ENCODE measurements around the gene OTULIN.

OTULIN gene

DNA sequence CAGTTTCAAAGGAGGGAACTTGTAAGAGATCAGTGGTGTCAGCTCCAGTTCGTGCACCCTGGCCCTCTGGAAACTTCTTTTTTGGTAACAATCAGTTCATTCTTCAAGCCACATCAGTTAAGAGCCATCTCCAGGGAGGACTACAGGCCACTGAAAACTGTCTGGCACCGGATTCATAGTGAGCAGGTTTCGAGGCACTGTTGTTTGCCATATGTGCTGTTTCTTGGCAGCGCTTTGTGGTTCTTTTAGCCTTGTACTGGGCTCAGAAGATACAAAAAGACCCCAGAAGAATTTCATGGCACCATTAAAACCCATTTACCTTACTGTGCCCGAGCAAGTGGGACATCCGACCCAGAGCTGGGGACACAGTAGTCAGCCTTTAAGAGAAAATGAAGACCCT, 68.5 kb downstream of the OTULIN start:
- no peak for DNase-seq (ENCODE audit: low read depth)
- H3K4me3 ChIP-seq (ENCODE audit: low read depth, low read length) = no peak overlapping the region

DNA sequence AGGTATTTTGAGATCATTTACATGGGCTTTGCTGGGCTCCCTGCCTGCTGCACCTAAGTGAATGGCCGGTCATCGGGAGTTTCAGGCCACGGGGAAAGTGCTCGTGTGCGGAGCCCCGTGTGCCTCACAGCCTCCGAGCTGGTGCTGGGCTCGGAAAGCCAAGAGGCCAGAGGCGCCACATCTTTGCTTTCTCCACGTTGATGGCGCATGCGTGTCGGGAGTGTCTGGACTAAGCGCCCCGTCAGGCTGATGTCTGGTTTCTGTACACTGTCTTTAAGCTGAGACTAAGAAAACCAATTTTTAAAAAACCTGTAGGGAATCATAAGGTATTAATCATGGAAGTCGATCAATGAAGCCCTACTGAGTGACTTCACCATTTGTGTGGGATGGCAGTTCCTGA, 69.1 kb downstream of the OTULIN start:
- no peak for DNase-seq (ENCODE audit: low read depth)
- H3K4me3 ChIP-seq (ENCODE audit: low read depth, low read length) = no peak overlapping the region

DNA sequence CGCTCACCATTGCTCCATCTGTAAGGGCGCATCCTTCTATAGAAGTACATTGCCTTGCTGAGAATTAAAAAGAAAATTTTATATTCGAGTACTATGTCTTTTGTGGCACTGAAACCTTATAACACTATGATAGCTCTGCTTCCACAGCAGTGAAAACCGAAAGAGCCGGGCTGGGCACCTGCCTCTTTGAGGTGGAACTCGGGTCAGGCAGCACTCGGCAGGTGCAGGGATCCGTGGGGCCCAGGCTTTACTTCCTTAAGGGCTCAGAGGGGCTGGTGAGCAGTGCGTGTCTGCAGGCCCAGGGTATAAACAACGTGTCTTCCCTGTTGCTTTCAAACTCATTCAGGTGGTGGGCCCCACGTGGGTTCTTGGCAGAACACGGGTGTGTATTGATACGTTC, 69.9 kb downstream of the OTULIN start:
- DNase-seq (ENCODE audit: low read depth) = no peak
- no peak overlapping the region for H3K4me3 ChIP-seq (ENCODE audit: low read depth, low read length)

DNA sequence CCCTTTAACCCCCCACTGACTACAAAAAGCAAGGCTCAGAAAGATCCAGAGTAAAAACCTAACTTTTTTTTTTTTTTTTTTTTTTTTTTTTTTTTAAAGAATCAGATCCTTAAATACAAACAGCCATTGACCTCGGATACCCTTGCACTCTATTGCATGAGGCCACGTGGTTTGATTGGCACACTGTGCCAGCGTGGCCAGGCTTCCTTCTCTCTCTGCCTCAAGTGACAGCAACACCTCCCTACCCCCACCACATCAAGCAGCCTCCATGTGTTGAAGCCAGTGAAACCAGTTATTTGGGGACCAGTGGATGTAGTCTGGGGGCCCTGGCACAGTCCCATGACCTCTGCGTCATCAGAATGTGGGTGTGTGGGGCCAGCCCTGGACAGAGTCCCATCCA, 71.4 kb downstream of the OTULIN start:
- no peak for DNase-seq (ENCODE audit: low read depth)
- H3K4me3 ChIP-seq (ENCODE audit: low read depth, low read length) = no peak overlapping the region

DNA sequence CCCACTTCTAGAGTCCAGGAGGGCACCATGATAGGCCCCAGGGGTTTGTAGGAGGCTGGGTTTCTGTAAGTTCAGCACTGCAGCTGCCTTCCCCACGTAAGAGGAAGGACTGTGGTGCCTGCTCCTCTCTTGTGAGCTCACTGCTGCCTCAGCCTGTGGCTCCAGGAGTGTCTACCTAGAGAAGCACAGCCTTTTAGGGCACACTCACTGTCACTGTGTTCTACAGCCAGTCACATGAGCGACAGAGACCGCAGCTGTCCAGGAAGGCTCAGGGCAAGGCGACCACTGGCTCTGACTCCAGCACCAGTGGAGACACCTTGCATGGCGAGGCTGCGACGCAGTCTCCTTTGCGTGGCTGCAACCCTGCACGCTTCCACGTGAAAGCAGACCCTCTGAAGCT, 72.8 kb downstream of the OTULIN start:
- H3K4me3 ChIP-seq (ENCODE audit: low read depth, low read length) = no peak overlapping the region
- no peak for DNase-seq (ENCODE audit: low read depth)

DNA sequence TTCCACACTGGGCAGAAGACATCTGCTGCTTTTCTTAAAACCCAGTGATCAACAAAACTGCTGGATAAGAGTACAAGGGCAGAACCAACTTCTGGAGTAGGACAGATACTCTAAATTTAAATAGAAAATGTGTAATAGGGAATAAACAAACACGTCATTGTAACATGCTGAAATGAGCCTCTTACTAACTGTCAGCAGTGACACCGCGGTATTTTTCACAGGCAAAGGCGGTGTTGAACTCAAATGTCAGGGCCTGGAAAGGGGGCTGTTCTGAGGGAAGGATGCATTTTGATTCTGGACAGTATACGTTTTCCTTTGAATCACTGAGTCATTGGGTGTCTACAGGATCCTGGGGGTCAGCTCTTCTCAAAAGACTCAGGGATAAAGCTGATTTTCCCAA, 73.5 kb downstream of the OTULIN start:
- no peak overlapping the region for H3K4me3 ChIP-seq (ENCODE audit: low read depth, low read length)
- no peak for DNase-seq (ENCODE audit: low read depth)

DNA sequence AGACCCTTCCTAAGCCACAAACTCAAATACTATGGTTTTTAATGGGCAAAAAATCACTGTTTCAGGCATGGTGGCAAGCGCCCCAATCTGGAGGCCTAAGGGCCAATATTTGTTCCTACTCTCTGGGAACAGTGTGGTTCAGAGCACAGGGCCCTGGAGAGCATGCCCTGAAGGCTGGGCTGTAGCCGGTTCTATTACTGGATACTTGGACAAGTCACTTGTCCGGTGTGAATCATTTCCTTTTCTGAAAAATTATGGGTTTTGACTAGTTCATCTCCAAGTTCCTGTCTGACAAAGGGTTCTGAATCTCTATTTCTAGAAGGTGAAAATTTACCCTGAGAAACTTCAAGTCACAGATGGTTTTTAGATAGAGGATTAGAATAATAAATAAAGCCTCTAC, 75.0 kb downstream of the OTULIN start:
- no peak for DNase-seq (ENCODE audit: low read depth)

DNA sequence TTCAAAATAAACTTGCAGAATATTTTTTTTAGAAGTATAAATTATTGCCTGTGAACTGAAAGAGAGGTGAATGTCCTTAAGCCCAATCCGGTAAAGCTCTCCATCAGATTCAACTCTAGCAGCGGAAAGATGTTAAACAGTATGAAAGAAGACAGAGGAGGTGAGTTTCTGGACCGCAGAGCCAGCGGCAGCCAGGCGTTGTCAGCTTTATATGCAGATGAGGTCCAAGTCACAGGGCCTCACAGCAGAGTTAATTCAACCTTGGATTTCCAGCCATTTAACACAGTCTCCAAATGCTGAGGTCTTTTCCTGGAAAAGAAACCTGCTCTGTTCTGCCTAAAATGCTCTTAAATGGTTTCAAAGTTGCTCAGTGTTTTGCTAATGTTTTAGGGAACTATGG, 75.5 kb downstream of the OTULIN start:
- no peak overlapping the region for H3K4me3 ChIP-seq (ENCODE audit: low read depth, low read length)
- no peak for DNase-seq (ENCODE audit: low read depth)

More for the DNA sequence above, 75.0 kb downstream of the OTULIN start:
- H3K4me3 ChIP-seq (ENCODE audit: low read depth, low read length) = no peak overlapping the region

DNA sequence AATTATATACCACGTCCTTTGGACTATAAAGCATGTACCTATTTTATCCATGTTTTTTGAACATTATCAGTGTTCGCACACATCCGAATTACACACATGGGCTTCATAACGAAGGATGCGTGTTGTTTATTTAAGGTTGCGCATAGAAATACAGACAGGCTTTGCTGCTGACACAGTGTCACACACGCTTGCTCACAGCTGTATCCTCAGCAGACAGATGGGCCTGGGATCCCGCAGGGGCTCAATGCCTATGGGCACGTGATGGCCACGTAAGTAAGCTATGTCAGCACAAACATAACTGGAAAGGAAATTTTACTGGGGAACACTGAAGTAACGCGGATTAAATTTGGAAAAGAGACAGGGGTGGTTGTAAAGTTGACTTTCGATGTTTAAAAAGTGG, 76.6 kb downstream of the OTULIN start:
- no peak for DNase-seq (ENCODE audit: low read depth)
- no peak overlapping the region for H3K4me3 ChIP-seq (ENCODE audit: low read depth, low read length)

DNA sequence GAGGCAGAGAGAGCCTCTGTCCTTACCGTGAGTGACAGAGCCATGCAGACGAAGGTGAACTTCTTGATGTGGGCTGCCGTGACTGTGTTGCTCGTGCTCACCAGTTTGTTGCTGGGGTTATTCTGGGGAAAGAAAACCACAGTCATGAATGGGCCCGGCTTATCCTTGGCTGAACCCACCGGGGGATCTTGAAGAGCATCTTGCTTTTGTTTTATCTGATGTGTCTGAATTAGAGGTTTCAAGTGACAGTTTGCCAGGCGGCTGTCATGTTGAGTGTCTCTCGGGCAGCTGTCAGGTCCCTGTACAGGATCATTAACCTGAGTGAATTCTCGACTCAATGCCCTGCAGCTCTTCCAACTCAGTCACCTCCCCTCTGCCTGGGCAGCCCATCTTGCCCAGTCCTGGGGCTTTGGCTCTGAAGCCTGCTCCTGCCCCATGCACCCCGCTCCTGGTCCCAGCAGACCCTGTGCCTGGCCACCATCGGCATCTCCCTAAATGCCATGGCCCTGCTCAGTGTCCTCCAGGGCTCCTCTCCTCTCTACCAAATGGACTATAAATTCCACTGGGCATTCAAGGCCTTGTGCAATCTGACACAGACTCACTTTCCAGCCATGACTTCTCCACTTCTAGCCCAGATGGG, 77.4 kb downstream of the OTULIN start:
- H3K4me3 ChIP-seq (ENCODE audit: low read depth, low read length) = no peak overlapping the region
- DNase-seq (ENCODE audit: low read depth) = no peak

DNA sequence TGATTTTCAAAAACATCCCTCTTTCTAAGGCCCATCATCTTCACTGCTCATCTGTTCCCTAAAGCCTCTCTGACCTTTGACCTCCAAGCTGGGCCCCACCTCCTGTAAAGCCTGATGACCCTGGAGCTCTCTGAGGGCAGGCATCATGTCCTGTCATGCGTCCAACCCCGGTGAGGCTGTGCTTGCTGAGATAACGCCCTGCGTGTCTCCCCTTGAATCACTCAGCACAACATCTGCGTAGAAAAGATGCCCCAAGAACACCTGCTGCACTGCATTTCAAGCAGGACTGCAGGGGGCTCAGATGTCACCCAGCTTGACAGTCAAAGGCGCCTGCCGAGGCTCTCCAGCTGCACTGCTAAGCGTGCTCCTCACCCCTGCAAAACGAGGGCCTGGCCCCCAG, 78.0 kb downstream of the OTULIN start:
- DNase-seq (ENCODE audit: low read depth) = no peak
- H3K4me3 ChIP-seq (ENCODE audit: low read depth, low read length) = no peak overlapping the region

DNA sequence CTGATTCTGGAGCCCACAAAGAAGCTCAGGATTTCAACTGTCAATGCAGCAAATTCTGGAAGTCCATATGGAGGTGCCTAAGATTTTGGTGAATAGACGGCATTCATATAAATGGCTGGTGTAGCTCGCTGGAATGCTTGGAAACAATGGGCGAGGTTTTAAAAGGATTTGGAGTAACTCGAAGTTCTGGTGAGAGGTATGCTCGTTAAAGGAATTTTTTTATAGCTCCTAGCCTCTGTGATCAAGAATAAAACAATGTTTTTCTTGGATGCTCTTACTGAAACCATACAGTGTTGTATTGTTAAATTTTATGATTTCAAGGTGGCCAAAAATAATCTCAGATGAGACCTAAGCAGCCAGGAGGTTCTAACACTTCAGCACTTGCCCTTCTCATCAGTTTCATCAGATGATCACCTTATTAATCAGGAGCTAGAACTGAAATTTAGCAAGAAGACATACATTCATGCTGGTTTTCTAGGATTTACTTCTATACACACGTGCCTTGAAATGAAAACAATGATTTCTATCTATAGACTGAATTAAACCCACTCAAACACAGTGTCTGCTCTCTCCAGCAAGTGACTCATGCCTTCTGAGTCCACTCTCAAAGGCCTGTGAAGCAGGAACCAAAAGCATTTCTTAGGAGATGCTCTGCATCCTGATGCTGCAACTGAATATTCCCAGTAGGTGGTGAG, 79.2 kb downstream of the OTULIN start:
- DNase-seq (ENCODE audit: low read depth) = no peak
- no peak overlapping the region for H3K4me3 ChIP-seq (ENCODE audit: low read depth, low read length)

DNA sequence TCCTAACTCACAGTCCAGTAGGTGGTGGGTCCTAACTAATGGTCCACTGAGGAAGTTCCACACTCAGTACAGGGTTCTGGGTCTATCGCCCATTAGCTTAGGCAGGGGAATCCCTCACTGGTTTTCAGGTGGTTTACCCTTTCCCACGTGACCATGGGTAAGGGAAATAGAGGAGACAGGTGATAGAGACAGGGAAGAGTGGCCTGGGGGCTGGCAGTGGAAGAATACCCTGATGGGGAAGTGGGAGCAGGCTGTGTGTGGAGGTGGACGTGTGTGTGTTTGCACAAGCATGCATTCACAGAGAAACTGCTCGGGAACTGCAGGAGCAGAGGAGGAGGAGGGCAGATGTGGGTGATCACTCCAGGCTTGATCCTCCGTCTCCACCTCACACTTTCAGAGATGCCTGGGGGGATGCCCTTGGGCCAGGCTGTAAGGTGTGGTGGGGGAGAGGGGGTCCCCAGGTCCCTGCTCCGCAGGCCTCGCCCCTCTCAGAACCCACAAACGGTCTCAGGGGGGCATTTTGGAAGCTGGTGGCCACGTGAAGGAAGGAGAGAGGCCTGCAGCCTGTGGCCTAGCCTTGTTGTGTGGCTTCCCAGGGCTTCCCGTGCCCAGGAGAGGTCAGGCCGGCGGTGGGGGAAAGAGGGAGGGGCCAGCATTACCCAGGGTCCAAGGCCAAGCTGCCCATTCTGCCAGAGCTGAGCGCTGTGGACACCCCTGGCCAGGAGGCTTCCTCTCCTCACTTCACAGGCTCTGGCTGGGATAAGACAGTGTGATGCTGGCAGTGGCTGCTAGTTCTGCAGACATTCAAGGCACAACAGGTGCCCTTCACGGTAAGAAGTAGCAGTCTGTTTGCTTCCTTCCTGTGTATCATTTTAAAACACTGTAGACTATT, 80.0 kb downstream of the OTULIN start:
- DNase-seq (ENCODE audit: low read depth) = no peak
- no peak overlapping the region for H3K4me3 ChIP-seq (ENCODE audit: low read depth, low read length)

DNA sequence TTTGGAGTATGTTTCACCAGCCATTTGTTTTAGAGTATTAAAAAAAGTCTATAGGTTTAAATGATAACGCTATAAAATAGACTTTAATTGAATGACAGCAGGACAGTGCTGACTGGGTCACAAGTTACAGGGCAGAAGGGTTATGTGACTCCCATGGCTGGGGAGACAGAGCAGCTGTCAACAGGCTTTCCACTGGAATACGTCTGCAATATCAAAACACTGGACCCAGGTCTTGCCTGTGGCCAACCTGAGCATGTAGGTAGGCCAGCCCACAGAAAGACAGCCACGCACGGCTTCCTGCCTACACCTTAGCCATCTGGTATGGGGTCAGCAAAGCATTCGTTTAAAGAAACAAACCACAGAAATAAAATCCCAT, 80.7 kb downstream of the OTULIN start:
- no peak overlapping the region for H3K4me3 ChIP-seq (ENCODE audit: low read depth, low read length)
- no peak for DNase-seq (ENCODE audit: low read depth)

DNA sequence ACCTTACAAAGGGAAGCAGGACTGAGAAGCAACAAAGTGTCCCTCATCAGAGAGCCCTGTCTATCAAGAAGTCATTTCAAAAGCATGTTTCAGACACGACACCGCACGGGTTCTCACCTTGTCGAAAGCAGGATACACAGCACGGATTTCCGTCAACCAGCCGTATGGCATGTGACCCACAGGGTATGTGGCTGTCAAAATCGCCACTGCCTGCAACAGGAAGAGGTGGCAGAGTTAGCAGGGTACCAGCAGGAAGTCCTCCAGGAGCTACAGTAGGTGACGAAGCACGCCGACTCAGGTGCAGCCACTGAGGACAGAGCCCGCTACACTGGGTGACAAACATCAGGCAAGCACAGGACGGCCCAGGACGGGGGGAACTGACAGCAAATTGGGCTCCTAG, 81.2 kb downstream of the OTULIN start:
- no peak for DNase-seq (ENCODE audit: low read depth)
- no peak overlapping the region for H3K4me3 ChIP-seq (ENCODE audit: low read depth, low read length)

DNA sequence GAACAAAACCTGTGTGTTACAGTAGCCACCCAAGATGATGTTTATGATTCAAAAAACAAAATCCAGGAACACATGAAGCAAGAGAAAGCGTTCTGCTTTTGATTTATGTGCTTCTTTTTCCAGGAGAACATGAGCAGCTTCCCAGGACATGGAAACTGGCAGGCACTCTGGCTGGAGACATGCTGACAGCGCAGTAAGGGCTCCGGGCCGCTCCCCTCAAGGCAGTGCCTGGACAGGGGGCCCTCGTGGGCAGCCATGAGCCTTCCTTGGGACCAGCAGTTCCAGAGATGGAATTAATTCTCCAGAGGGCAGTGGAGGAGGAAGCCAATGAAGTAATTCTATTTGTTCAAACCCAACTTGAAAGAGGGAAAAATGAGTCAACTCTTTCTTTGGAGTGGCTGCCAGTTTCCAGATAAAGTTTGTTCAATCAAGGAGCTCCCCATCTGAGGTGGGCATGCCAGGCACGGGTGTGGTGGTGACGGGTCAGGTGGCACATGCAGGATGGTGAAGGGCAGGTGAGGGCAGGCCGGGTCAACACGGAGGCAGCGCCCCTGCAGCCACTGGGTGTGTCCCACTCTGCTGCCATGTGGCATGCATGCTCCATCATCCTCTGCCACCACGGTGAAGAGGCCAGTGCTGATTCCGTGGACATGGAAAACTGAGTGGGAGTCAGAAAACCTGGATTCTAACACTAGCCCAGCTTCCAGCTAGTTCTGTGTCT, 83.8 kb downstream of the OTULIN start:
- DNase-seq (ENCODE audit: low read depth) = no peak
- no peak overlapping the region for H3K4me3 ChIP-seq (ENCODE audit: low read depth, low read length)
